ENCODE measurements around the gene PCYT1A. TPM values are rescaled to one million over a fixed set of nuclear protein-coding genes. Genes with fewer than 3 reads are reported as not detected.

PCYT1A gene
- polyA plus RNA-seq, 2 donors = 16.9 to 33.0 TPM

DNA sequence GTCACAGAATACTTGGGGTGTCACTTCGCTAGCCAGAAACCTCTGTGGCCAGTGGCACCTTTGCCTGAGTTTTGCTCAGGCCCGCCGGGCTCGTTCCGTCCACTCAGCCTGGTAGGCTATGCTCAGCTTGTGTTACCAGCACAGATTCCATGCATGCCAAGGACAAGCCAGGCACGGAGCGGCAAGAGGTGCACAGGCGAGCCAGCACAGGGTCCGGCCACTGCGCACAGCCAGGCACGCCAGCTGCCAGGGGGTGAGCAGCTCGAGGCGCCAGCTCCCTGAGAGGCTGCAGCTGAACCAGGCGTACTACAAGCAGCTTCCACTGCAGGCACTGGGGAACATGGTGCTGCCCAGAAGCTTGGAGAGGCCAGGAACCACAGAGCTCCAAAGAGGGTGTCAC, 14.7 kb downstream of the PCYT1A start:
- peaks cover 0 to 7% of the 10 kb centered on the region in 2 donors for H3K4me1 ChIP-seq (ENCODE audit: control insufficient read depth in 2 of 2, insufficient read depth in 2 of 2, low read length in 1 of 2)
- no peaks in the 10 kb centered on the region for H3K9me3 ChIP-seq (ENCODE audit: control insufficient read depth in 2 of 2, insufficient read depth in 1 of 2, low read depth in 1 of 2, low read length in 1 of 2)
- H3K27me3 ChIP-seq (ENCODE audit: control insufficient read depth in 1 of 2, insufficient read depth in 2 of 2, low read length in 2 of 2) = no peaks in the 10 kb centered on the region
- WGBS, 2 donors = 97% methylated on average over 14 of the region's 14 CpGs
- H3K27ac ChIP-seq (ENCODE audit: low read depth in 2 of 2, low read length in 1 of 2) = no peak overlapping the region
- no peak overlapping the region for H3K4me3 ChIP-seq (ENCODE audit: low read depth in 1 of 2, low read length in 2 of 2)
- peaks cover 0 to 15% of the 10 kb centered on the region in 2 donors for H3K36me3 ChIP-seq (ENCODE audit: control insufficient read depth in 2 of 2, insufficient read depth in 2 of 2, low read length in 1 of 2)

DNA sequence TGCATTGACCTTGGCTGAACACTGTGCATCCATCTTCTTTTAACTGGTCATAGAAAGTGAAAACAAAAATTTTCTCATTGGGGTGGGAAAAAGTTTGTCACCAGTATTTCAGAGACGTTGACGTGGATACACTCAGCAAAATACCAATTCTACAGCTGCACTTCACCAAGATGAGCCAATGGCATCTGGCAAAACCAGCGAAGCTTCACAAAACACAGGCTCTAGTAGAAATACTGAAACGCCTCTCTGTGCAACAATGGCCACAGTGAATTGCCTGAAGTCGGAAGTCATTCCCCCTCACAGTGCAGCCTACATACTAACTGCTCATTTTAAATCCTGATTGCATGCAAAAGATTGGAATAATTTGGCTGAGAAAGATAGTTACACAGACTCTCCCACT, 17.0 kb downstream of the PCYT1A start:
- H3K4me1 ChIP-seq (ENCODE audit: control insufficient read depth in 2 of 2, insufficient read depth in 2 of 2, low read length in 1 of 2) = peaks cover 0 to 7% of the 10 kb centered on the region in 2 donors
- H3K4me3 ChIP-seq (ENCODE audit: low read depth in 1 of 2, low read length in 2 of 2) = no peak overlapping the region
- 92 to 94% methylated on average over 5 of the region's 5 CpGs for WGBS, 2 donors
- H3K27ac ChIP-seq (ENCODE audit: low read depth in 2 of 2, low read length in 1 of 2) = no peak overlapping the region
- H3K9me3 ChIP-seq (ENCODE audit: control insufficient read depth in 2 of 2, insufficient read depth in 1 of 2, low read depth in 1 of 2, low read length in 1 of 2) = no peaks in the 10 kb centered on the region
- H3K36me3 ChIP-seq (ENCODE audit: control insufficient read depth in 2 of 2, insufficient read depth in 2 of 2, low read length in 1 of 2) = peaks cover 0 to 18% of the 10 kb centered on the region in 2 donors
- no peaks in the 10 kb centered on the region for H3K27me3 ChIP-seq (ENCODE audit: control insufficient read depth in 1 of 2, insufficient read depth in 2 of 2, low read length in 2 of 2)

DNA sequence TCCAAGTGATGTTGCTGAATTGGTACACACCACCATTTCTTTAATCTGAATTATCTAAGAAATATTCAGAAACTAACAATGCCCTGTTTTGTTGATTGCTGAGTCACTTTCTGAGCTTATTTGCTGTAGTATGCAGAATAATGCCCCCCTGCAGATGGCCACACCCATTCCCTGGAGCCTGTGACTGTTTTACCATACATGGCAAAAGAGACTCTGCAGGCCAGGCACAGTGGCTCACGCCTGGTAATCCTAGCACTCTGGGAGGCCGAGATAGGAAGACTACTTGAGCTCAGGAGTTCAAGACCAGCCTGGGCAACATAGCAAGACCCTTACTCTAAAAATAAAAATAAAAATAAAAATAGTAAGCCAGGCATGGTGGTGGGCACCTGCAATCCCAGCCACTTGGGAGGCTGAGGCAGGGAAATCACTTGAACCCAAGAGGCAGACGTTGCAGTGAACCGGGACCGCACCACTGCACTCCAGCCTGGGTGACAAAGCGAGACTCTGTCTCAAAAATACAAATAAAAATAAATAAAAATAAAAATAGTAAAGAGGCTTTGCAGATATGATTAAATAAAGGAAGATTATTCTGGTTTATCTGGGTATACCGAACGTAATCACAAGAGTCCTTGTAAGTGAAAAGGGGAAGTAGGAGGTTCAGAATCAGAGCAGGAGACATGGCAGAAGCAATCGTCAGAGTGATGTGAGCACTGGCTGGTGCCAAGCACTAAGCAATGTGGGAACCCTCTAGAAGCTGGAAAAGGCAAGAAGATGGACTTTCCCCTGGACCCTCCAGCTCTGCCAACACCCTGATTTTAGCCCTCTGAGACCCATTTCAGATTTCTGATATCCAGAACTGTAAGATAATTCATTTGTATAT, 19.0 kb downstream of the PCYT1A start:
- Histone ChIP-seq H3K4me3 (ENCODE audit: low read depth in 1 of 2, low read length in 2 of 2) (no peak overlapping the region), H3K36me3 (ENCODE audit: control insufficient read depth in 2 of 2, insufficient read depth in 2 of 2, low read length in 1 of 2) (peaks cover 0 to 16% of the 10 kb centered on the region in 2 donors), H3K27me3 (ENCODE audit: control insufficient read depth in 1 of 2, insufficient read depth in 2 of 2, low read length in 2 of 2) (no peaks in the 10 kb centered on the region), H3K27ac (ENCODE audit: low read depth in 2 of 2, low read length in 1 of 2) (peak overlapping the region in 1 of 2 donors; percentile 20), H3K4me1 (ENCODE audit: control insufficient read depth in 2 of 2, insufficient read depth in 2 of 2, low read length in 1 of 2) (no peaks in the 10 kb centered on the region), H3K9me3 (ENCODE audit: control insufficient read depth in 2 of 2, insufficient read depth in 1 of 2, low read depth in 1 of 2, low read length in 1 of 2) (no peaks in the 10 kb centered on the region)
- WGBS, 2 donors = 68 to 78% methylated on average over 9 of the region's 9 CpGs

DNA sequence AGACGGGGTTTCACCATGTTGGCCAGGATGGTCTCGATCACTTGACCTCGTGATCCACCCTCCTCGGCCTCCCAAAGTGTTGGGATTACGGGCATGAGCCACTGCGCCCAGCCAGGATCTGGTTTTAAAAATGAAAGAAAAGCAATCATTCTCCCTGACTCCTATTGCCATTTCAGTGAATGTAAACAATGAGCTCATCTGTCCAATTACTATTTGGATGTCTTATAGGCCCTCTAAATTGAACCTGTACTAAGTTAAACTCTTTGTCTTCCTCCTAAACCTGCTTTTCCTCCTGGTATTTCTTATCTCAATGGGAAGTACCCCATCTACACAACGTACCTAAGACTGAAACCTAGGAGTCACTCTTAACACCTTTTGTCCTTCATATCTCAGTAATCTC, 23.7 kb downstream of the PCYT1A start:
- no peak overlapping the region for H3K4me3 ChIP-seq (ENCODE audit: low read depth in 1 of 2, low read length in 2 of 2)
- no peaks in the 10 kb centered on the region for H3K4me1 ChIP-seq (ENCODE audit: control insufficient read depth in 2 of 2, insufficient read depth in 2 of 2, low read length in 1 of 2)
- H3K27me3 ChIP-seq (ENCODE audit: control insufficient read depth in 1 of 2, insufficient read depth in 2 of 2, low read length in 2 of 2) = no peaks in the 10 kb centered on the region
- no peak overlapping the region for H3K27ac ChIP-seq (ENCODE audit: low read depth in 2 of 2, low read length in 1 of 2)
- H3K9me3 ChIP-seq (ENCODE audit: control insufficient read depth in 2 of 2, insufficient read depth in 1 of 2, low read depth in 1 of 2, low read length in 1 of 2) = no peaks in the 10 kb centered on the region
- H3K36me3 ChIP-seq (ENCODE audit: control insufficient read depth in 2 of 2, insufficient read depth in 2 of 2, low read length in 1 of 2) = peaks cover 0 to 5% of the 10 kb centered on the region in 2 donors
- 94 to 97% methylated on average over 7 of the region's 7 CpGs for WGBS, 2 donors

DNA sequence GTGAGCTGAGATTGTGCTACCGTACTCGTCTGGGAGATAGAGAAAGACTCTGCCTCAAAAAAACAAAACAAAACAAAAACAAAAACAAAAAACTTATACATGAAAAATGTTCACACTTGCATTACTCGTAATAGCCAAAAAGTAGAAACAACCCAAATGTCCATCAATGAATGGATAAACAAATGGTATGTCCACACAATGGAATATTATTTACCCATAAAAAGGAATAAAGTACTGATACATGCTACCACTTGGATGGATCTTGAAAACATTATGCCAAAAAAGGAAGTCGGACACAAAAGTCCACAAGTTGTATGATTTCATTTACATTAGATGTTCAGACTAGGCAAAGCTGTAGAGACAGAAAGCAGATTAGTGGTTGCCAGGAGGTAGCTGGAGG, 26.7 kb downstream of the PCYT1A start:
- Histone ChIP-seq H3K36me3 (ENCODE audit: control insufficient read depth in 2 of 2, insufficient read depth in 2 of 2, low read length in 1 of 2) (peaks cover 0 to 2% of the 10 kb centered on the region in 2 donors), H3K27me3 (ENCODE audit: control insufficient read depth in 1 of 2, insufficient read depth in 2 of 2, low read length in 2 of 2) (no peaks in the 10 kb centered on the region), H3K4me1 (ENCODE audit: control insufficient read depth in 2 of 2, insufficient read depth in 2 of 2, low read length in 1 of 2) (no peaks in the 10 kb centered on the region), H3K9me3 (ENCODE audit: control insufficient read depth in 2 of 2, insufficient read depth in 1 of 2, low read depth in 1 of 2, low read length in 1 of 2) (no peaks in the 10 kb centered on the region), H3K27ac (ENCODE audit: low read depth in 2 of 2, low read length in 1 of 2) (no peak overlapping the region), H3K4me3 (ENCODE audit: low read depth in 1 of 2, low read length in 2 of 2) (no peak overlapping the region)
- whole genome bisulfite sequencing, 2 donors = 96 to 97% methylated on average over 4 of the region's 4 CpGs

DNA sequence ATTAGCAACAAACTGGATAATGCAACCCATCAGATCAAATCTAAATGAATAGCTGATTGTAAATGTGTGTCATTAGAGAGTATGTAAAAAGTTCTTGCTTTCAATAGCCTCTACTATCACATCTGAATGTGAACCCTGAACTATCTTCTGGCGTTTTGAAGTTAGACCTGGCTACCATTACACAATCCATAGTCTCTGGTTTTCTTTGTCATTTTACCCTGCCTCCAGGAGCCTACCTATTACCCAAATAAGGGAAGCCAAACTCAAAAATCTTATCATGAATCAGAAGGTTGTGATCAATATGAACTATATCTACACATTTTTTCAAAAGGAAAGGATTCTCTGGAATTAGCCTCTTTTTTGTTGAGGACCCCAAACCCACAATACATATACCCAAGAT, 31.8 kb downstream of the PCYT1A start:
- WGBS, 2 donors = 75 to 84% methylated on average over 1 of the region's 1 CpG
- no peak overlapping the region for H3K27ac ChIP-seq (ENCODE audit: low read depth in 2 of 2, low read length in 1 of 2)
- no peaks in the 10 kb centered on the region for H3K9me3 ChIP-seq (ENCODE audit: control insufficient read depth in 2 of 2, insufficient read depth in 1 of 2, low read depth in 1 of 2, low read length in 1 of 2)
- H3K4me3 ChIP-seq (ENCODE audit: low read depth in 1 of 2, low read length in 2 of 2) = no peak overlapping the region
- no peaks in the 10 kb centered on the region for H3K27me3 ChIP-seq (ENCODE audit: control insufficient read depth in 1 of 2, insufficient read depth in 2 of 2, low read length in 2 of 2)
- no peaks in the 10 kb centered on the region for H3K4me1 ChIP-seq (ENCODE audit: control insufficient read depth in 2 of 2, insufficient read depth in 2 of 2, low read length in 1 of 2)
- peaks cover 0 to 3% of the 10 kb centered on the region in 2 donors for H3K36me3 ChIP-seq (ENCODE audit: control insufficient read depth in 2 of 2, insufficient read depth in 2 of 2, low read length in 1 of 2)

DNA sequence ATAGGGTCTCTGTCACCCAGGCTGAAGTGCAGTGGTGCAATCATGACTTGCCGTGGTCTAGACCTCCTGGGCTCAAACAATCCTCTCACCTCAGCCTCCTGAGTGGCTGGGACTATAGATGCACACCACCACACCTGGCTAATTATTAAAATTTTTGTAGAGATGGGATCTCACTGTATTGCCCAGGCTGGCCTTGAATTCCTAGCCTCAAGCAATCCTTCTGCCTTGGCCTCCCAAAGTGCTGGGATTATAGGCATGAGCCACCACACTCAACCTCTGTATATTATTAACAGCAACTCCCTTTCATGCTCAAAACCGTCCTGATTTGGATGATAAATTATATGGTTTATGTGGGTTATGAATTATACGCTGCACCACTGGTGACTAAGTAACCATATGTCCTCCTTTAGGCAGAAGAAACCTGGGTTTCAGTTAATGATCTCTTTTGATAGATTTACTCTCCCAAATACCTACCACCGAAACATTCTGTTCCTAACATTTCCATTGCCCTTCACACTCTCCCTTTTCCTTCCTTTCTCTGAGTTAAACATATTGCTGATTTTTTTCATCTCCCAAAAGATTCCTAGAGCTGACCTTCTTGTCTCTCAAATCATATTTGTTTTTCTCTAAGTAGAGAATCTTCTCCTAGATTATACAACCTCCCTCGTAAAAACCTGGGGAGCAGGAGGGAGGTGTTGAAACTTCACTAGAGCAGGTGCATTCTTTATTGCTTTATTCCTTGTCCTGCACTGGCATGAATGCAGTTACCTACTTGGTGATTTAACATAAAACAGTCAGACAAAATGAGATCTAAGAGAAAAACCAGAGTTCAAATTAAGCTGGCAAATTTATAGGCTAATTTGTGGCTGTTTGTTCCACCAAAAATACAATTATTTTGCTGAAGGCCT, 32.9 kb downstream of the PCYT1A start:
- Histone ChIP-seq H3K4me3 (ENCODE audit: low read depth in 1 of 2, low read length in 2 of 2) (no peak overlapping the region), H3K9me3 (ENCODE audit: control insufficient read depth in 2 of 2, insufficient read depth in 1 of 2, low read depth in 1 of 2, low read length in 1 of 2) (no peaks in the 10 kb centered on the region), H3K27ac (ENCODE audit: low read depth in 2 of 2, low read length in 1 of 2) (no peak overlapping the region), H3K36me3 (ENCODE audit: control insufficient read depth in 2 of 2, insufficient read depth in 2 of 2, low read length in 1 of 2) (peaks cover 0 to 4% of the 10 kb centered on the region in 2 donors), H3K4me1 (ENCODE audit: control insufficient read depth in 2 of 2, insufficient read depth in 2 of 2, low read length in 1 of 2) (no peaks in the 10 kb centered on the region), H3K27me3 (ENCODE audit: control insufficient read depth in 1 of 2, insufficient read depth in 2 of 2, low read length in 2 of 2) (no peaks in the 10 kb centered on the region)
- WGBS, 2 donors = 73 to 81% methylated on average over 5 of the region's 5 CpGs

DNA sequence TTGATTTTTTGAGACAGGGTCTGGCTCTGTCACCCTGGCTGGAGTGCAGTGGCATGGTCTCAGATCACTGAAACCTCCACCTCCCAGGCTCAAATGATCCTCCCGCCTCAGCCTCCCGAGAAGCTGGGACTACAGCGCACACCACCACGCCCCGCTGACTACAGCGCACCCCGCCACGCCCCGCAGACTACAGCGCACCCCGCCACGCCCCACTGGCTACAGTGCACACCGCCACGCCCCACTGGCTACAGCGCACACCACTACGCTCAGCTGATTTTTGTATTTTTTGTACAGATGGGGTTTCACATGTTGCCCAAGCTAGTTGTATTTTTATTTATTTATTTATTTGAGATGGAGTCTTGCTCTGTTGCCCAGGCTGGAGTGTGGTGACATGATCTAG, 35.6 kb downstream of the PCYT1A start:
- peaks cover 0 to 12% of the 10 kb centered on the region in 2 donors for H3K36me3 ChIP-seq (ENCODE audit: control insufficient read depth in 2 of 2, insufficient read depth in 2 of 2, low read length in 1 of 2)
- WGBS, 2 donors = 95 to 98% methylated on average over 16 of the region's 16 CpGs
- H3K27ac ChIP-seq (ENCODE audit: low read depth in 2 of 2, low read length in 1 of 2) = no peak overlapping the region
- no peak overlapping the region for H3K4me3 ChIP-seq (ENCODE audit: low read depth in 1 of 2, low read length in 2 of 2)
- no peaks in the 10 kb centered on the region for H3K27me3 ChIP-seq (ENCODE audit: control insufficient read depth in 1 of 2, insufficient read depth in 2 of 2, low read length in 2 of 2)
- H3K4me1 ChIP-seq (ENCODE audit: control insufficient read depth in 2 of 2, insufficient read depth in 2 of 2, low read length in 1 of 2) = no peaks in the 10 kb centered on the region
- no peaks in the 10 kb centered on the region for H3K9me3 ChIP-seq (ENCODE audit: control insufficient read depth in 2 of 2, insufficient read depth in 1 of 2, low read depth in 1 of 2, low read length in 1 of 2)

DNA sequence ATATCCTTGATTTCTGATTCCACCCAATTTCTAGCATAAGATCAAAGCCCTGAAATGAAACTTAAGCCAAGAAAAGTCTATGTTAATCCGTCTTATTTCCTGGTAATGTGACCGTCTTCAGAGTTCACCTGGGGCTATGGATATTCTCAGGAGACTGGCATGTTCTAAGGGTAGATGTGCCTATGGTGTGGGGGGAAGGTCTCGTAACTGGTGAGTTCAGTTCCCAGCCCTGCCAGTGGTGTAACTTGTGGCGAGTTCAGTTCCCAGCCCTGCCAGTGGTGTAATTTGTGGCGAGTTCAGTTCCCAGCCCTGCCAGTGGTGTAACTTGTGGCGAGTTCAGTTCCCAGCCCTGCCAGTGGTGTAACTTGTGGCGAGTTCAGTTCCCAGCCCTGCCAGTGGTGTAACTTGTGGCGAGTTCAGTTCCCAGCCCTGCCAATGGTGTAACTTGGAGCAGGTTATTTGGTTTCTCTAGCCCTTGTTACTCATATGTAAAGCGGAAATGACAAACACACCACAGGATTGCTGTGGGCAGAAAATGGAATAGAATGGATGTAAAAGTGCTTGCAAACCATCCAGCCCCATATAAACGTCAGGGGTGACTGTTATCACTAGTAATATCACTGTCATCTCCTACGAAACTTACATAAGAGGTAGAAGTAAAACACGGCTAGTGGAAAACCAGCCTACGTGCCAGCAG, 40.8 kb downstream of the PCYT1A start:
- Histone ChIP-seq H3K27me3 (ENCODE audit: control insufficient read depth in 1 of 2, insufficient read depth in 2 of 2, low read length in 2 of 2) (no peaks in the 10 kb centered on the region), H3K36me3 (ENCODE audit: control insufficient read depth in 2 of 2, insufficient read depth in 2 of 2, low read length in 1 of 2) (peaks cover 0 to 18% of the 10 kb centered on the region in 2 donors), H3K27ac (ENCODE audit: low read depth in 2 of 2, low read length in 1 of 2) (no peak overlapping the region), H3K4me3 (ENCODE audit: low read depth in 1 of 2, low read length in 2 of 2) (no peak overlapping the region), H3K9me3 (ENCODE audit: control insufficient read depth in 2 of 2, insufficient read depth in 1 of 2, low read depth in 1 of 2, low read length in 1 of 2) (no peaks in the 10 kb centered on the region), H3K4me1 (ENCODE audit: control insufficient read depth in 2 of 2, insufficient read depth in 2 of 2, low read length in 1 of 2) (no peaks in the 10 kb centered on the region)
- 82 to 90% methylated on average over 13 of the region's 13 CpGs for WGBS, 2 donors
